GM12891 (cell line): ENCODE results near the gene MICAL3.

Experiments
- POLR2A ChIP-seq: IDR thresholded peaks from 2 replicates; pipeline ENCODE4 v1.6.1; 2011; ENCODE audit warnings: low read depth, low read length, control low read depth
- POLR2AphosphoS5 ChIP-seq: IDR thresholded peaks from 2 replicates; pipeline ENCODE4 v1.6.1; 2011; ENCODE audit warnings: low read depth, low read length, control low read depth
- TAF1 ChIP-seq: IDR thresholded peaks from 2 replicates; pipeline ENCODE4 v1.6.1; 2011; ENCODE audit warnings: low read depth, low read length, control low read depth

DNA sequence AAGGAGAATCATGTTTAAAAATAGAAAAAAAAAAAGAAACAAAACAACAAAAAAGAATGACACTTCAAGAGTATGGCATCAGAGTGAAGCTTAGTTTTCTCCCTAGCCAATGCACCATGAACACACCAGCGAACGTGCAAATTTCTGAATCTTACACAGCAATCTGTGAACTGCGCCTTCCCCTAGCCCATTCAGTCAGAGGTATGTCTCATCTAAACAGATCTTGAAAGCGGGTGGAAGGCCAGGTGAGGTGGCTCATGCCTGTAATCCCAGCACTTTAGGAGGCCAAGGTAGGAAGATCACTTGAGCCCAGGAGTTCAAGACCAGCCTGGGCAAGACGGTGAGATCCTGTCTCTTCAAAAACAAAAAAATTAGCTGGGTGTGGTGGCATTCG lies 113.1 kb downstream of the MICAL3 start:
- TF ChIP-seq POLR2A (no peak), POLR2AphosphoS5 (no peak), TAF1 (no peak)
